RWPE2 (cell line): ENCODE results near the gene SPDYA.

ENCODE experiments used
- ATAC-seq: fragments of 200-7000 bp; cut with Tn5 transposase; 3 replicates; pipeline ENCODE4 v1.9.1; 2021; ENCODE audit warnings: low read depth
- DNase-seq: peaks from one replicate; pipeline ENCODE4 v3.0.0-alpha.2; 2020; ENCODE audit warnings: low spot score
- H3K27ac ChIP-seq: fragments of 450-650 bp; 2 replicates; pipeline ENCODE4 v1.5.1; 2017; ENCODE audit warnings: mild to moderate bottlenecking; ENCODE audit not compliant: poor library complexity, severe bottlenecking
- H3K27me3 ChIP-seq: fragments of 250-450 bp; sonication (Bioruptor Pico); 2 replicates; pipeline ENCODE4 v1.5.1; 2021; ENCODE audit warnings: mild to moderate bottlenecking, moderate library complexity; ENCODE audit not compliant: insufficient read depth, poor library complexity, severe bottlenecking
- H3K36me3 ChIP-seq: fragments of 250-450 bp; sonication (Bioruptor Pico); 2 replicates; pipeline ENCODE4 v1.5.1; 2020; ENCODE audit warnings: low read depth, mild to moderate bottlenecking, moderate library complexity
- H3K4me1 ChIP-seq: fragments of 250-450 bp; sonication (Bioruptor Pico); 2 replicates; pipeline ENCODE4 v1.5.1; 2021; ENCODE audit warnings: mild to moderate bottlenecking, moderate library complexity; ENCODE audit not compliant: insufficient read depth, poor library complexity, severe bottlenecking
- H3K4me3 ChIP-seq: fragments of 250-450 bp; sonication (Bioruptor Pico); 2 replicates; pipeline ENCODE4 v1.5.1; 2021; ENCODE audit warnings: mild to moderate bottlenecking, moderate library complexity; ENCODE audit not compliant: severe bottlenecking
- H3K9me3 ChIP-seq: fragments of 250-450 bp; sonication (Bioruptor Pico); 2 replicates; pipeline ENCODE4 v1.5.1; 2021; ENCODE audit warnings: mild to moderate bottlenecking, moderate library complexity; ENCODE audit not compliant: severe bottlenecking
- TF ChIP-seq, protein P1 (sequence below): fragments of 450-650 bp; IDR thresholded peaks from one replicate; pipeline ENCODE4 v1.5.1; 2017; ENCODE audit warnings: mild to moderate bottlenecking, moderate library complexity; ENCODE audit not compliant: poor library complexity, severe bottlenecking

The SPDYA gene

DNA sequence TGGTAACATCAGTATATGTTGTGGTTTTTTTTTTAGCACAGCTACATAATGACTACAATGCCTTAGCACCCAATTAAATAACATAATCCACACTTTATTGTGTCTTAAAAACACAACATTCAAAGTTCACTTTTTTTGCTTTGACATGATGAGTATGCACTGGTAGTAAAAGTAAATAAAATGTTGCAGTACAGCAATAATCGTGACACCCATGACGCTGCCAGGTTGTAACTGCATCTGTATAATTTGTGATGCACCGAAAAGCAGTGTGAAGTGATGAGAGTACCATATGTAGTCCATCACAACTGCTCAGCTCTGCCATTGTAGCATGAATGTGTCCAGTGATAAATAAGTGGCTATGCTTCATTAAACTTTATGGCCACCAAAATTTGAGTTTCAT lies 43.3 kb upstream of the SPDYA start:
- peaks cover 5% of the 10 kb centered on the region for H3K9me3 ChIP-seq
- H3K27me3 ChIP-seq, result no peaks in the 10 kb centered on the region
- H3K4me3 ChIP-seq, result no peak overlapping the region
- TF ChIP-seq, protein P1, sequence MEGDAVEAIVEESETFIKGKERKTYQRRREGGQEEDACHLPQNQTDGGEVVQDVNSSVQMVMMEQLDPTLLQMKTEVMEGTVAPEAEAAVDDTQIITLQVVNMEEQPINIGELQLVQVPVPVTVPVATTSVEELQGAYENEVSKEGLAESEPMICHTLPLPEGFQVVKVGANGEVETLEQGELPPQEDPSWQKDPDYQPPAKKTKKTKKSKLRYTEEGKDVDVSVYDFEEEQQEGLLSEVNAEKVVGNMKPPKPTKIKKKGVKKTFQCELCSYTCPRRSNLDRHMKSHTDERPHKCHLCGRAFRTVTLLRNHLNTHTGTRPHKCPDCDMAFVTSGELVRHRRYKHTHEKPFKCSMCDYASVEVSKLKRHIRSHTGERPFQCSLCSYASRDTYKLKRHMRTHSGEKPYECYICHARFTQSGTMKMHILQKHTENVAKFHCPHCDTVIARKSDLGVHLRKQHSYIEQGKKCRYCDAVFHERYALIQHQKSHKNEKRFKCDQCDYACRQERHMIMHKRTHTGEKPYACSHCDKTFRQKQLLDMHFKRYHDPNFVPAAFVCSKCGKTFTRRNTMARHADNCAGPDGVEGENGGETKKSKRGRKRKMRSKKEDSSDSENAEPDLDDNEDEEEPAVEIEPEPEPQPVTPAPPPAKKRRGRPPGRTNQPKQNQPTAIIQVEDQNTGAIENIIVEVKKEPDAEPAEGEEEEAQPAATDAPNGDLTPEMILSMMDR, result no peak
- H3K36me3 ChIP-seq, result peaks cover 35% of the 10 kb centered on the region
- H3K27ac ChIP-seq, result no peak overlapping the region
- peaks cover 11% of the 10 kb centered on the region for H3K4me1 ChIP-seq
- DNase-seq (no peak), ATAC-seq (no peak)

- no peak overlapping the region for H3K27ac ChIP-seq
- ATAC-seq, result no peak
- no peaks in the 10 kb centered on the region for H3K27me3 ChIP-seq
- H3K4me1 ChIP-seq, result peaks cover 14% of the 10 kb centered on the region
- TF ChIP-seq, protein P1, result no peak
- no peak for DNase-seq
- peaks cover 36% of the 10 kb centered on the region for H3K36me3 ChIP-seq
- H3K9me3 ChIP-seq, result peaks cover 5% of the 10 kb centered on the region
- no peak overlapping the region for H3K4me3 ChIP-seq
Observed at GRCh38 chr2:28768422-28768821, 42.2 kb upstream of the SPDYA start.

DNA sequence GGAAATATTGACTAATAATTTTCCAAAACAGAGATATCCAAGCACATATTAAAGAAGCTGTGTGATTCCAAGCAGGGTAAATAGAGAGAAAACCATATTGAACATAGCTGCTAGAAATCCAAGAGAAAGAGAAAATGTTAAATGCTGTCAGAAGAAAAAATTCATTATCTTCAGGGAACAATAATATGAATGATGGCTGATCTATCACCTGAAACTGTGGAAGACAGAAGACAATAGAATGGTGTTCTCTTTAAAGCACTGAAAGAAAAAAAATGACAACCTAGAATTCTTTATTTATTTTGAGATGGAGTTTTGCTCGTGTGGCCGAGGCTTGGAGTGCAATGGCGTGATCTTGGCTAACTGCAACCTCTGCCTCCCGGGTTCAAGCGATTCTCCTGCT lies 41.7 kb upstream of the SPDYA start:
- Histone ChIP-seq H3K9me3 (peaks cover 5% of the 10 kb centered on the region), H3K27ac (no peak overlapping the region), H3K4me3 (no peak overlapping the region), H3K36me3 (peaks cover 36% of the 10 kb centered on the region), H3K4me1 (peaks cover 10% of the 10 kb centered on the region), H3K27me3 (no peaks in the 10 kb centered on the region)
- TF ChIP-seq, protein P1, result no peak
- ATAC-seq (no peak), DNase-seq (no peak)

- Histone ChIP-seq H3K4me3 (no peak overlapping the region), H3K4me1 (peaks cover 10% of the 10 kb centered on the region), H3K27ac (no peak overlapping the region), H3K9me3 (peaks cover 5% of the 10 kb centered on the region), H3K27me3 (no peaks in the 10 kb centered on the region), H3K36me3 (peaks cover 46% of the 10 kb centered on the region)
- ATAC-seq (no peak), DNase-seq (no peak)
- TF ChIP-seq, protein P1, result no peak
Observed at GRCh38 chr2:28772351-28772750, 38.3 kb upstream of the SPDYA start.

DNA sequence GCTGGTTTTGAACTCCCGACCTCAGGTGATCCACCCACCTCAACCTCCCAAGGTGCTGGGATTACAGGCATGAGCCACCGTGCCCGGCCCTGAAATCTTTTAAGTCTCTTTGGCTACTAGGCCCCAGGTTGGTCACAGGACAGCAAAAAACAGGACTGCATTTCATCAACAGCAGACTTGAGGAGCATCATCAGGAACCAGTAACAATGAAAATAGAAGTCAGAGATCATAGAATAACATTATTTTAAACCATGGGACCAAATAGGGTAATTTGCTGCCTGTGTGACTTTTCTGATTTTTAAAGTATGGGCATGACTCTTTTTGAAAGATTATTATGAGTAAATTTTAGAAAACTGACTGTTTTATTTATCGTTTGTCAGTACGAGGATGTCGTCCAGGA lies 34.2 kb upstream of the SPDYA start:
- no peaks in the 10 kb centered on the region for H3K9me3 ChIP-seq
- H3K27ac ChIP-seq, result no peak overlapping the region
- H3K36me3 ChIP-seq, result peaks cover 69% of the 10 kb centered on the region
- H3K4me1 ChIP-seq, result peaks cover 10% of the 10 kb centered on the region
- H3K27me3 ChIP-seq, result no peaks in the 10 kb centered on the region
- ATAC-seq (no peak), DNase-seq (no peak)
- no peak overlapping the region for H3K4me3 ChIP-seq
- TF ChIP-seq, protein P1, result no peak
